ENCODE results near the gene MFSD11.
"Not testable (repeated sequence)": the region's sequence is repeated elsewhere in the genome, so short reads cannot be mapped to it uniquely, and the experiment has no call there.

The MFSD11 gene

GRCh38 chr17:76706817-76707216, 31.1 kb upstream of the MFSD11 start:
- no peaks in the 10 kb centered on the region for H3K36me3 ChIP-seq
- H3K9me3 ChIP-seq: no peaks in the 10 kb centered on the region
- H3K27me3 ChIP-seq: peaks cover 32% of the 10 kb centered on the region
- TF ChIP-seq, protein P1, sequence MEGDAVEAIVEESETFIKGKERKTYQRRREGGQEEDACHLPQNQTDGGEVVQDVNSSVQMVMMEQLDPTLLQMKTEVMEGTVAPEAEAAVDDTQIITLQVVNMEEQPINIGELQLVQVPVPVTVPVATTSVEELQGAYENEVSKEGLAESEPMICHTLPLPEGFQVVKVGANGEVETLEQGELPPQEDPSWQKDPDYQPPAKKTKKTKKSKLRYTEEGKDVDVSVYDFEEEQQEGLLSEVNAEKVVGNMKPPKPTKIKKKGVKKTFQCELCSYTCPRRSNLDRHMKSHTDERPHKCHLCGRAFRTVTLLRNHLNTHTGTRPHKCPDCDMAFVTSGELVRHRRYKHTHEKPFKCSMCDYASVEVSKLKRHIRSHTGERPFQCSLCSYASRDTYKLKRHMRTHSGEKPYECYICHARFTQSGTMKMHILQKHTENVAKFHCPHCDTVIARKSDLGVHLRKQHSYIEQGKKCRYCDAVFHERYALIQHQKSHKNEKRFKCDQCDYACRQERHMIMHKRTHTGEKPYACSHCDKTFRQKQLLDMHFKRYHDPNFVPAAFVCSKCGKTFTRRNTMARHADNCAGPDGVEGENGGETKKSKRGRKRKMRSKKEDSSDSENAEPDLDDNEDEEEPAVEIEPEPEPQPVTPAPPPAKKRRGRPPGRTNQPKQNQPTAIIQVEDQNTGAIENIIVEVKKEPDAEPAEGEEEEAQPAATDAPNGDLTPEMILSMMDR (IDR thresholded peaks at IDR 0.05): no peak
- no peak overlapping the region for H3K27ac ChIP-seq
- H3K4me3 ChIP-seq (ENCODE audit: low read depth in 1 of 2, low read length in 1 of 2): no peak overlapping the region
- H3K4me1 ChIP-seq (ENCODE audit: control insufficient read depth in 1 of 2, insufficient read depth in 1 of 2, low read depth in 1 of 2, low read length in 1 of 2): peaks cover 11 to 16% of the 10 kb centered on the region in 2 experiments

DNA sequence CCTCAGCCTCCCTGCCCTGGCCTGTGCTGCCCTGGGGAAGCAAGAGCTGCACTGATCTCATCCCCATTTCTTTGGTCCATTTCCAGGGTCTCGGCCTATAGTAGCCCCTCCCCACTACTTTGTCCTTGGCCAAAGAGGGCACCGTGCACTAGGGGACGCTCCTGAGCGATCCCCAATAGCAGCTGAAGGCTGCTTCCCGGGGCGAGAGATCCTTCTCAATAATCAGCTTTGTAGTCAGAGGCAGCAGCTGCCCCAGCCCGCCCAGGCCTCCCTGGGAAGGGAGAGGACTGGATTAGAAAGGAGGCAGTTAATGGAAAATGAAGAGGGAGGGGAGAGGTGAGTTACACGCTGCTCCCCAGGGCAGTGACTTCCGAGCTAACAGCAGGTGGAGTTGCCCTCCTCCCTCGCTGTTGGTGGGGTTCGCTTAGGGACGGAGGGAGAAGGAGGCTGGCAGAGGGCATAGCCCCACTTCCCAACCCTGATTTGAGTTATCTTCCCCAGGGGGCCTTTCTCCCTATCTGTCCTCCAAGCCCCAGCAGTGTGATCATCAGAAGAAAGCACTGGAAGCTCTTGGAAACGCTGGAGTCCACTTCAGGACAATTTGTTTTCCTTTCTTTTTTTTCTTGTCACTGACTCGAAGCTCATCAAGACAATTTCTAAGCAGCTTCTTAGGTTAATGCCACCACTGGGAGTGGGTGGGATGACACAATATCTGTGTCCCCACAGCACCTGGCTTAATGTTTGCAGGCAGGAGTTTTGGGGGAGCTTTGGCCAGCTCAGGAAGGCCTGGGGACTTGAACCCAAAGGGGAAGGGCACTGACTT, 29.7 kb upstream of the MFSD11 start:
- Histone ChIP-seq H3K4me1 (ENCODE audit: control insufficient read depth in 1 of 2, insufficient read depth in 1 of 2, low read depth in 1 of 2, low read length in 1 of 2) (peaks cover 11 to 16% of the 10 kb centered on the region in 2 experiments), H3K27ac (no peak overlapping the region), H3K9me3 (no peaks in the 10 kb centered on the region), H3K36me3 (peaks cover 8% of the 10 kb centered on the region), H3K4me3 (ENCODE audit: low read depth in 1 of 2, low read length in 1 of 2) (no peak overlapping the region), H3K27me3 (peaks cover 32% of the 10 kb centered on the region)
- TF ChIP-seq, protein P1 (IDR thresholded peaks at IDR 0.05): no peak

GRCh38 chr17:76709077-76709950, 28.6 kb upstream of the MFSD11 start:
- H3K4me3 ChIP-seq (ENCODE audit: low read depth in 1 of 2, low read length in 1 of 2): peak overlapping the region in 1 of 2 experiments; percentile 49
- TF ChIP-seq, protein P1 (IDR thresholded peaks at IDR 0.05): no peak
- H3K4me1 ChIP-seq (ENCODE audit: control insufficient read depth in 1 of 2, insufficient read depth in 1 of 2, low read depth in 1 of 2, low read length in 1 of 2): peaks cover 17 to 21% of the 10 kb centered on the region in 2 experiments
- peaks cover 19% of the 10 kb centered on the region for H3K36me3 ChIP-seq
- H3K27ac ChIP-seq: no peak overlapping the region
- peaks cover 32% of the 10 kb centered on the region for H3K27me3 ChIP-seq
- no peaks in the 10 kb centered on the region for H3K9me3 ChIP-seq

GRCh38 chr17:76709951-76710862, 27.7 kb upstream of the MFSD11 start:
- Histone ChIP-seq H3K27me3 (peaks cover 32% of the 10 kb centered on the region), H3K4me1 (ENCODE audit: control insufficient read depth in 1 of 2, insufficient read depth in 1 of 2, low read depth in 1 of 2, low read length in 1 of 2) (peaks cover 26 to 30% of the 10 kb centered on the region in 2 experiments), H3K4me3 (ENCODE audit: low read depth in 1 of 2, low read length in 1 of 2) (peak overlapping the region; percentile 49 to 56), H3K36me3 (peaks cover 21% of the 10 kb centered on the region)
- H3K9me3 ChIP-seq, H3K27ac ChIP-seq: not testable (repeated sequence)

DNA sequence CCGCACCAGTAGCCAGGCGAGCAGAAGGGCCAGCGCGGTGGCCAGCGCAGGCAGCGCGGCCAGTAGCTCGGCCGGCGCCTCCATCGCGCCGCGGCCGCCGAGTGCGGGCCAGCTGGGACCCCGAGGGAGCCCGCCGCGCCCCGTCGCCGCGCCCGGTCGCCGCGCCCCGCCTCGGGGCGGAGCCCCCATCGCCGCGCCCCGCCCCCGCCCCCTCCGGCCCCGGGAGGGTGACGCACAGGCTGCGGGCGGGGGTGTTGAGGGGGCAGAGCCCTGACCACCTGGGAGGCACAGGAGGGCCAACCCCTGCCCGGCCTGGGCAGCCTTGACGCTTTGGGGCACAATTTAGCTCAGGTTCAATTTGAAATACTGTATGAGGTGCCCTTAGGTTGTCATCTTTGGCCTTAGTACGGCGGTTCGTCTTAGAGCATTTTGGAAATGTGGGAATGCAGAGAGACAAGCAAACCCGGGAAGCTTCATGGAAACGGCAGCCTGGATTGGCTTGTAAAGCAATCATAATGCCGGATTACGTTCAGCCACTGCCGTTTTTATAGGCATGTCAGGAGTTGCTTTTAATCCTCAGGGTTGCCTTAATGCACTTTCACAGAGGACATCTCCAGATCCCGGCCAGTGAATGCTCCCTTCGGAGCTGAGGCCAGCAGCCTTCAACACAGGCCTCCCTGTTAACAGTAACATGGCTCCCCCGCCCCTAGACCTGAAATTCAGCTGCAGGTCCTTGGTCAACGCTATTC, 26.9 kb upstream of the MFSD11 start, which contains the start of gene MXRA7:
TSS of gene MXRA7 (minus strand) at position 103 of the 749 bp plus-strand sequence. CDS start at position 84, 19 bp downstream.
- peaks cover 32% of the 10 kb centered on the region for H3K27me3 ChIP-seq
- H3K4me1 ChIP-seq (ENCODE audit: control insufficient read depth in 1 of 2, insufficient read depth in 1 of 2, low read depth in 1 of 2, low read length in 1 of 2): peaks cover 34 to 38% of the 10 kb centered on the region in 2 experiments
- H3K27ac ChIP-seq: peak within 1 kb of the TSS; percentile 35

DNA sequence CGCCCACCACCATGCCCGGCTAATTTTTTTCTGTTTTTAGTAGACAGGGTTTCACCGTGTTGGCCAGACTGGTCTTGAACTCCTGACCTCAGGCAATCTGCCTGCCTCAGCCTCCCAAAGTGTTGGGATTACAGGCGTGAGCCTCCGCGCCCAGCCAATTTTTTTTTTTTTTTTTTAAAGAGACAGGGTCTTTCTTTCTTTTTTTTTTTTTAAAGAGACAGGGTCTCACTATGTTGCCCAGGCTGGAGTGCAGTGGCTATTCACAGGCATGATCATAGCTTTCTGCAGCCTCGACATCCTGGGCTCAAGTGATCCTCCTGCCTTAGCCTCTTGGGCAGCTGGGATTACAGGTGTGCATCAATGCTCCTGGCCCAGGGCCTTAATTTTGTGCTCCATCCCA, 25.6 kb upstream of the MFSD11 start:
- peaks cover 24% of the 10 kb centered on the region for H3K36me3 ChIP-seq
- not testable (repeated sequence) for H3K27ac ChIP-seq; H3K9me3 ChIP-seq; H3K4me3 ChIP-seq (ENCODE audit: low read depth in 1 of 2, low read length in 1 of 2)
- H3K27me3 ChIP-seq: peaks cover 32% of the 10 kb centered on the region
- peaks cover 47 to 51% of the 10 kb centered on the region in 2 experiments for H3K4me1 ChIP-seq (ENCODE audit: control insufficient read depth in 1 of 2, insufficient read depth in 1 of 2, low read depth in 1 of 2, low read length in 1 of 2)

More for the DNA sequence above, 26.9 kb upstream of the MFSD11 start, which contains the start of gene MXRA7:
- TF ChIP-seq, protein P1 (IDR thresholded peaks at IDR 0.05): no peak
- Histone ChIP-seq H3K9me3 (no peaks in the 10 kb centered on the region), H3K4me3 (ENCODE audit: low read depth in 1 of 2, low read length in 1 of 2) (peak within 1 kb of the TSS; percentile 54 to 56), H3K36me3 (peaks cover 21% of the 10 kb centered on the region)
